K562 (cell line): ENCODE results near the gene CDC5L. TPM values are rescaled to one million over a fixed set of nuclear protein-coding genes. Genes with fewer than 3 reads are reported as not detected.

Experiments
- ATF3 ChIP-seq, 2 experiments: fragments of 450-650 bp in 1 of 2; sonication (generic) in 1 of 2; formaldehyde crosslinking in 1 of 2; IDR thresholded peaks in 1 of 2; conservative IDR thresholded peaks in 1 of 2; 2 replicates each; pipeline versions ENCODE4 v1.6.1 to v1.8.1; 2016 to 2023; ENCODE audit warnings: mild to moderate bottlenecking in 2 of 2, moderate library complexity in 2 of 2, inconsistent platforms in 1 of 2, missing genetic modification reagents in 1 of 2
- FOXP4 ChIP-seq: sonication (generic); formaldehyde crosslinking; IDR thresholded peaks from 2 replicates; pipeline ENCODE4 v1.8.0; 2022; ENCODE audit warnings: mild to moderate bottlenecking, missing genetic modification reagents, borderline replicate concordance
- GTF2F1 ChIP-seq: IDR thresholded peaks from 2 replicates; pipeline ENCODE4 v1.6.1; 2011; ENCODE audit warnings: low read depth, low read length, improper control_type of control experiment
- MAZ ChIP-seq, 2 experiments: fragments of 450-650 bp in 1 of 2; sonication (generic) in 1 of 2; formaldehyde crosslinking; IDR thresholded peaks in 1 of 2; conservative IDR thresholded peaks in 1 of 2; 2 replicates each; pipeline versions ENCODE4 v1.4.0 to v1.5.0; 2020; ENCODE audit warnings: mild to moderate bottlenecking in 1 of 2, missing genetic modification reagents in 1 of 2
- PHF8 ChIP-seq: fragments of 200-600 bp; sonication (generic); IDR thresholded peaks from 2 replicates; pipeline ENCODE4 v1.6.1; 2012; ENCODE audit warnings: mixed run types, mild to moderate bottlenecking, inconsistent platforms, low read length, moderate library complexity, borderline replicate concordance
- SP2 ChIP-seq: IDR thresholded peaks from 2 replicates; pipeline ENCODE4 v1.6.1; 2011; ENCODE audit warnings: mild to moderate bottlenecking, low read depth, low read length, moderate library complexity; ENCODE audit not compliant: poor library complexity, severe bottlenecking; ENCODE audit errors: extremely low read depth
- TFAP4 ChIP-seq: sonication (generic); formaldehyde crosslinking; IDR thresholded peaks from 2 replicates; pipeline ENCODE4 v1.8.0; 2022; ENCODE audit warnings: missing genetic modification reagents, mild to moderate bottlenecking, moderate library complexity, borderline replicate concordance
- ZNF764 ChIP-seq: fragments of 250-450 bp; sonication (Bioruptor Pico); IDR thresholded peaks from 2 replicates; pipeline ENCODE4 v1.4.0; 2020; ENCODE audit warnings: low read depth, mild to moderate bottlenecking, moderate library complexity
- polyA plus RNA-seq, 8 experiments: library from polyadenylated mRNA; depleted of rRNA in 4 of 8; stranded (reverse) in 5 of 8; unstranded in 3 of 8; fragments of >200 nt; fragmentation: Nextera tagmentation in 2 of 8; fragmentation: Illumina TruSeq in 1 of 8; extraction: Ambion mirVana in 2 of 8; extraction: Trizol in 1 of 8; gene quantifications; 2 replicates each; pipeline versions ENCODE4 v1.2.1 to v1.2.3, GENCODE V29; 2011 to 2014; ENCODE audit warnings: inconsistent platforms in 1 of 8, missing spikeins in 1 of 8
- total RNA-seq, 7 experiments: library from RNA; depleted of rRNA in 6 of 7; stranded (reverse); fragments of >200 nt in 6 of 7; fragmentation: Illumina TruSeq in 2 of 7; extraction: Trizol in 2 of 7; gene quantifications; 2 replicates each; pipeline versions ENCODE4 v1.2.1 to v1.2.3, GENCODE V29; 2011 to 2021; ENCODE audit warnings: low replicate concordance in 1 of 7
- TF ChIP-seq, protein P1 (sequence below): fragments of 450-650 bp; formaldehyde crosslinking; IDR thresholded peaks from 2 replicates; pipeline ENCODE4 v1.4.0; 2020; ENCODE audit warnings: mild to moderate bottlenecking, moderate library complexity

CDC5L gene
- total and polyA plus RNA-seq, 9 of the 15 experiments (the other 6 are each of a cell fraction or from before 2014, with no cell fraction given) = 22.3 to 44.2 (median 30.8) TPM

DNA sequence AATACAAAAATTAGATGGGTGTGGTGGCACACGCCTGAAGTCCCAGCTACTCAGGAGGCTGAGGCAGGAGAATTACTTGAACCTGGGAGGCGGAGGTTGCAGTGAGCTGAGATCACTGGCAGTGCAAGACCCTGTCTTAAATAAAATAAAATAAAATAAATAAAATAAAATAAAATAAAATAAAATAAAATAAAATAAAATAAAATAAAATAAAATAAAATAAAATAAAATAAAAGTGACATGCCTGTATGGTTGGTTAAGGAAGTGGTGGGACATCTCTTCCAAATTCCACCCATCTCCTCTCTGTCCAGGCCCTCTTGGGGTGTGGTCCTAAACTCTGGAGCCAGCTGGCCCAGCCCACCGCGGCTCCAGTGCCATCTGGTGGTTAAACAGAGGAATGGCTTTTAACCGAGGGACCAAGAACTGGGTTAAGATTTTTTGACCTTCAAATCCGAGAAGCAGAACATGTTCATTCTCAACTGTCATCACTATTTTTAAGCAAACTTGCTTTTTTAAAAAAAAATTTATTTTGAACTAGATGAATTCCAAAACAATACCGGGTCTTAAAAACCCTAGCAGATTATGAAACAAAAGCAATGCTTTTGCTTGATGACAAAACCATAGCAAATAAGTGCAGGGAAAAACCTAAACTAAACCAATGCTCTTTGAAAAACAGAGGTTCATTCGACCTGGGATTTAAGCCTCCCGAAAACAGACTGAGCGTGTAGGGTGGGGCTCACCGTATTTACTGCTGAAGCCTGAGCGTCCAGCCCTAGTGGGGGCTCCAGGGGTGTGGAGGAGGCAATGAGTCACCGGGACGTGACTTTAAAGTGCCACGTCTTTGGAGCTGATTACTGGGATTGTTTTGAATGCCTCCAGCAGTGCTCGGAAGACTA lies 68.8 kb downstream of the CDC5L start (continued):
- TF ChIP-seq TFAP4 (CRISPR knock-in tag) (peak; percentile 95), MAZ (CRISPR knock-in tag; conservative IDR thresholded peaks at IDR 0.05 in 1 of 2, IDR thresholded peaks at IDR 0.05 in 1 of 2) (peak in 1 of 2 experiments; percentile 59; a peak in 2 of 4 replicates), SP2 (no peak), ZNF764 (CRISPR knock-in tag) (no peak), PHF8 (no peak), FOXP4 (CRISPR knock-in tag) (no peak), GTF2F1 (no peak), ATF3 (IDR thresholded peaks at IDR 0.05) (peak; percentile 94), ATF3 (CRISPR knock-in tag; conservative IDR thresholded peaks at IDR 0.05) (peak; percentile 74; the same call in 1 of the 2 replicates)
- TF ChIP-seq, protein P1, sequence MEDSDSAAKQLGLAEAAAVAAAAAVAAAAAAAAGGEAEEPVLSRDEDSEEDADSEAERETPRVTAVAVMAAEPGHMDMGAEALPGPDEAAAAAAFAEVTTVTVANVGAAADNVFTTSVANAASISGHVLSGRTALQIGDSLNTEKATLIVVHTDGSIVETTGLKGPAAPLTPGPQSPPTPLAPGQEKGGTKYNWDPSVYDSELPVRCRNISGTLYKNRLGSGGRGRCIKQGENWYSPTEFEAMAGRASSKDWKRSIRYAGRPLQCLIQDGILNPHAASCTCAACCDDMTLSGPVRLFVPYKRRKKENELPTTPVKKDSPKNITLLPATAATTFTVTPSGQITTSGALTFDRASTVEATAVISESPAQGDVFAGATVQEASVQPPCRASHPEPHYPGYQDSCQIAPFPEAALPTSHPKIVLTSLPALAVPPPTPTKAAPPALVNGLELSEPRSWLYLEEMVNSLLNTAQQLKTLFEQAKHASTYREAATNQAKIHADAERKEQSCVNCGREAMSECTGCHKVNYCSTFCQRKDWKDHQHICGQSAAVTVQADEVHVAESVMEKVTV = peak; percentile 66
